Adrenal gland (tissue), 12 donors: Measurements from ENCODE around the gene ZP1. TPM values are rescaled to one million over a fixed set of nuclear protein-coding genes. Genes with fewer than 3 reads are reported as not detected.

Source experiments
- DNase-seq, 7 donors: peaks; one replicate each; pipeline ENCODE4 v3.0.0-alpha.2; 2019 to 2020
- H3K27ac ChIP-seq, 5 donors: fragments of 200-600 bp; sonication (generic) in 4 of 5; 1 replicate in 3 of 5; 2 replicates in 2 of 5; pipeline versions ENCODE4 v1.5.1 to v1.8.0; 2016 to 2020; ENCODE audit warnings: mild to moderate bottlenecking in 1 of 5
- H3K27me3 ChIP-seq: fragments of 200-600 bp; 2 replicates; pipeline ENCODE4 v1.8.0; 2021
- H3K36me3 ChIP-seq, 2 donors: fragments of 200-600 bp; replicated peaks in 1 of 2; 1 replicate in 1 of 2; 2 replicates in 1 of 2; pipeline versions ENCODE4 v1.5.1 to v1.8.0; 2018 to 2022
- H3K4me1 ChIP-seq, 2 donors: fragments of 200-600 bp; replicated peaks in 1 of 2; 1 replicate in 1 of 2; 2 replicates in 1 of 2; pipeline versions ENCODE4 v1.5.1 to v1.8.0; 2018 to 2021
- H3K4me3 ChIP-seq, 4 donors: fragments of 200-600 bp; sonication (generic) in 3 of 4; one replicate each; pipeline ENCODE4 v1.5.1; 2016 to 2018
- H3K9me3 ChIP-seq, 3 donors: fragments of 200-600 bp; sonication (generic) in 1 of 3; replicated peaks in 1 of 3; 1 replicate in 2 of 3; 2 replicates in 1 of 3; pipeline versions ENCODE4 v1.5.1 to v1.8.0; 2016 to 2021
- CTCF ChIP-seq, 6 experiments: fragments of 450-650 bp in 4 of 6; fragments of 200-600 bp in 2 of 6; sonication (generic) in 1 of 6; IDR thresholded peaks; 1 replicate in 5 of 6; 2 replicates in 1 of 6; pipeline versions ENCODE4 v1.5.1 to v1.8.0; 2016 to 2021; ENCODE audit warnings: antibody characterized with exemption in 6 of 6, mild to moderate bottlenecking in 2 of 6, moderate library complexity in 1 of 6
- POLR2A ChIP-seq, 2 donors: fragments of 450-650 bp; IDR thresholded peaks; one replicate each; pipeline ENCODE4 v1.6.1; 2017; ENCODE audit warnings: antibody characterized with exemption in 2 of 2, mild to moderate bottlenecking in 2 of 2, moderate library complexity in 1 of 2
- WGBS, 4 donors: extraction: QIAGEN DNeasy Blood & Tissue Kit in 2 of 4; methylation state at CpG; one replicate each; pipeline versions ENCODE4 v1.1.5 to v1.1.7; 2013 to 2017; 5-methylcytosine and 5-hydroxymethylcytosine counted together
- intact Hi-C, 2 donors: fragments of 100-400 bp; cut with DNase I; formaldehyde crosslinking; loops; one replicate each; pipeline versions ENCODE4 v1.14.1 to v1.15.0; 2022 to 2023
- polyA plus RNA-seq, 3 donors: library from polyadenylated mRNA; stranded (reverse); fragments of 200-250 nt in 2 of 3; fragments of 350-450 nt in 1 of 3; fragmentation: Illumina TruSeq in 1 of 3; extraction: RNeasy Lipid Tissue Mini Kit (QIAGEN cat#74804) in 1 of 3; gene quantifications; one replicate each; pipeline ENCODE4 v1.2.3, GENCODE V29; 2013 to 2014
- total RNA-seq, 9 donors: library from RNA; depleted of rRNA in 4 of 9; stranded (reverse); fragments of >200 nt in 4 of 9; fragments of 120-200 nt in 1 of 9; fragmentation: NEBNext Ultra II Directional in 1 of 9; extraction: Animal tissue kit (Norgen Biotek cat#: 25700) in 1 of 9; gene quantifications; one replicate each; pipeline versions ENCODE4 v1.1.0 to v1.2.4, GENCODE V29; 2013 to 2023
- donor health status: healthy with polysubstance abuse.
- donor health status: Bipolar disorder and iron deficiency.
- donor health status: DM: yes; HTN: yes; CAD: no.
- donor health status: DM: no; HTN: no; CAD: no.
- donor health status: DM: no; HTN: no; CAD: no.
- donor health status: DM: yes; HTN: yes; CAD: no.

ZP1 gene
- total and polyA plus RNA-seq, 12 donors = 0.24 to 6.3 (median 0.71) TPM; not detected in 2

GRCh38 chr11:60910711-60911380 lies 43.5 kb downstream of the ZP1 start:
- no peaks in the 10 kb centered on the region for H3K36me3 ChIP-seq
- H3K9me3 ChIP-seq = no peaks in the 10 kb centered on the region
- intact Hi-C loops = no loop called here
- H3K4me1 ChIP-seq = peaks cover 8 to 23% of the 10 kb centered on the region in 2 donors
- H3K4me3 ChIP-seq = no peak overlapping the region
- 47 to 58% (median 55%) methylated on average over 5 of the region's 5 CpGs for WGBS, 4 donors
- DNase-seq = no peak
- TF ChIP-seq POLR2A (IDR thresholded peaks at IDR 0.05) (no peak), CTCF (IDR thresholded peaks at IDR 0.05) (peak in 2 of 6 experiments; percentile 20 to 21)
- H3K27ac ChIP-seq = peak overlapping the region in 2 of 5 donors; percentile 13 to 69
- no peaks in the 10 kb centered on the region for H3K27me3 ChIP-seq

- 45 to 69% (median 65%) methylated on average over 5 to 12 of the region's 12 CpGs for WGBS, 4 donors
- TF ChIP-seq CTCF (IDR thresholded peaks at IDR 0.05) (no peak), POLR2A (IDR thresholded peaks at IDR 0.05) (no peak)
- H3K27ac ChIP-seq = no peak overlapping the region
- no peaks in the 10 kb centered on the region for H3K36me3 ChIP-seq
- no peaks in the 10 kb centered on the region for H3K9me3 ChIP-seq
- no peak for DNase-seq
- peaks cover 18 to 33% of the 10 kb centered on the region in 2 donors for H3K4me1 ChIP-seq
- intact Hi-C loops = no loop called here
- no peak overlapping the region for H3K4me3 ChIP-seq
- no peaks in the 10 kb centered on the region for H3K27me3 ChIP-seq
Observed at GRCh38 chr11:60912223-60912850, 45.0 kb downstream of the ZP1 start.

GRCh38 chr11:60912851-60913528 lies 45.6 kb downstream of the ZP1 start:
- Histone ChIP-seq H3K4me1 (peaks cover 18 to 33% of the 10 kb centered on the region in 2 donors), H3K27ac (peak overlapping the region in 4 of 5 donors; percentile 64 to 96 (median 84)), H3K4me3 (peak overlapping the region in 1 of 4 donors; percentile 67)

More at GRCh38 chr11:60912851-60913528, 45.6 kb downstream of the ZP1 start:
- TF ChIP-seq POLR2A (IDR thresholded peaks at IDR 0.05) (no peak), CTCF (IDR thresholded peaks at IDR 0.05) (no peak)
- no peak for DNase-seq
- 53 to 80% (median 62%) methylated on average over 15 to 22 of the region's 22 CpGs for WGBS, 4 donors
- Histone ChIP-seq H3K9me3 (no peaks in the 10 kb centered on the region), H3K36me3 (no peaks in the 10 kb centered on the region), H3K27me3 (no peaks in the 10 kb centered on the region)
- intact Hi-C loops = no loop called here
